ENCODE data around the gene BACE2.

The BACE2 gene

DNA sequence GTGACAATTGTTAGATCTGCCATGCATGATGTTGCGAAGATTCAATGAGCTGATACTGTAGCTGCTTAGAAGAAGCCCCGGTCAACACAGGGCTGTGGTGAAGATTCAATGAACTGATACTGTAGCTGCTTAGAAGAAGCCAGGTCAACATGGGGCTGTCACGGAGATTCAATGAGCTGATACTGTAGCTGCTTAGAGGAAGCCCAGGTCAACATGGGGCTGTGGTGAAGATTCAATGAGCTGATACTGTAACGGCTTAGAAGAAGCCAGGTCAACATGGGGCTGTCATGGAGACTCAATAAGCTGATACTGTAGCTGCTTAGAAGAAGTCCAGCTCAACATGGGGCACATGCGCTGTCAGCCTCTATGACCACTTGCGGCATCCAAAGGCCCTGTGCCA, 18.8 kb upstream of the BACE2 start:
- DNase-seq = no peak

DNA sequence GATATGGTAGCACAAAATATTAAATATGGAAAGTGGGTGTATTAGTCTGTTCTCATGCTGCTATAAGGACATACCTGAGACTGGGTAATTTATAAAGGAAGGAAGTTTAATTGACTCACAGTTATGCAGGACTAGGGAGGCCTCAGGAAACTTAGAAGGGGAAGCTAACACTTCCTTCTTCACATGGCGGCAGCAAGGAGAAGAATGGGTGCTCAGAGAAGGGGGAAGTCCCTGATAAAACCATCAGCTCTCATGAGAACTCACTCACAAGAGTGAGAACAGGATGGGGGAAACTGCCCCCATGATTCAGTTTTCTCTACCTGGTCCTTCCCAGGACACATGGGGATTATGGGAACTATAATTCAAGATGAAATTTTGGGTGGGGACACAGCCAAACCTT, 15.8 kb upstream of the BACE2 start:
- no peak for DNase-seq

DNA sequence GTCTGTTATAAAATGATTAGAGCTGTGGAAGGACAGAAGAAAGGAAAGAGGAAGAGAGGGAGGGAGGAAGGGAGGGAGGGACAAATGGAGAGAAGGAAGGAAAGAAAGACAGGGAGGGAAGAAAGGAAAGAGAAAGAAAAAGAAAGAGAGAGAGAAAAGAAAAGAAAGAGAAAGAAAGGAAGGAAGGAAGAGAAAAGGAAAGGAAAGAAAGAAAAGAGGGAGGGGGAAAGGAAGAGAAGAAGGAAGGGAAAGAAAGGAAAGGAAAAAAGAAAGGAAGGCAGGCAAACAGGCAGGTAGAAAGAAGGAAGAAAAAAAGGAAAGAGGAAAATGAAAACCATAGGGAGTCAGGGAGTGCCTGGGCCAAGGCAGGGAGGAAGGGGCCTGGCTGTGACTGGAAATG, 14.5 kb upstream of the BACE2 start:
- DNase-seq = no peak

DNA sequence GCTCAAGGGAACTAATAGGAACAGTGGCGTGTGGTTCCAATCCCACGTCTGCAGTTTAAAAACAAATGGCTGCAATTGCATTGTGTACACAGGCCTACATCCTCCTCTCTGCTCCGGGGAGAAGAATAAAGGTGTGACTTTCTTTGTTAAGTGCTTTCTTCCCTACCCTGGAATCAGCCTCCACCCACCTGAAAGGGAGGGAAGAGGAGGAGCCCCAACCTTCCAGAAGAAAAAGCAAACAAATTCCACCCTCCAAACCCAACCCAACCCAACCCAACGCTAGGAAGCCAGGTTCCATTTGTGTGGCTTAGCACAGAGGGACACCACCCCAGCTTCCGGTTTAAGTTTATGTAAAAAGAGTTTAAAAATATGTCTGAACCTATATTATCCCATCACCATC, 11.8 kb upstream of the BACE2 start:
- no peak for DNase-seq

DNA sequence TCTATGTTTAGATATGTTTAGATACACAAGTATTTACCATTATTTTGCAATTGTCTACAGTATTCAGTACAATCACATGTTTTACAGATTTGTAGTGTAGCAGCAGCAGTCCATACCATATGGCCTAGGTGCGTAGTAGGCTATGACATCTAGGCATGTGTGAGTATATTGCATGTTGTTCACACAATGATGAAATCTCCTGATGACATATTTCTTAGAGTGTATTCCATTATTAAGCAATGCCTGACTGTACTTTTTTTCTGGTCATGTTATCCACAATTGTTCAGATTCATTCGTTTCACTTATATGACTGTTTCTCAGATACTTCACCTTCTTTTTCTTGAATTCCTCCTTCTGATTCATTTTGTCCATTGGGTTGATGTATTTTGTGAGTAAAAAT, 9.9 kb upstream of the BACE2 start:
- DNase-seq = no peak

DNA sequence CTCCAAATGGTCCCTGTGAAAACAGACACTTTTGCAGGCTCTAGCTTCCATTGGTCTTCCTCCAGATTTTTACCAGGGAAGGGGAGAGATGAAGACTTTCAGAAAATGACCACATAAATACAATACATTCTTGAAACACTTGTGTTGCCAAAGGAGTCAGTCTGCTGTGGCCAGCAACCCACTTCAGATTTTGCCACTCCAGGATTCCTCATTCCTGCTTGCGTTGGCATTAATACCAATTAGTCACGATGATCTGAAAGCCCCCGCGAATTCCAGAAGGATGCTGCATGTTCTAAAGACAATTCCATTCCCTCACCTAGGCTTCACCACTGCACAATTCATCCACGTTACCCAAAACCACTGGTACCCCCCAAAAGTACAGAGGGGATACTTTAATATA, 7.9 kb upstream of the BACE2 start:
- no peak for DNase-seq

DNA sequence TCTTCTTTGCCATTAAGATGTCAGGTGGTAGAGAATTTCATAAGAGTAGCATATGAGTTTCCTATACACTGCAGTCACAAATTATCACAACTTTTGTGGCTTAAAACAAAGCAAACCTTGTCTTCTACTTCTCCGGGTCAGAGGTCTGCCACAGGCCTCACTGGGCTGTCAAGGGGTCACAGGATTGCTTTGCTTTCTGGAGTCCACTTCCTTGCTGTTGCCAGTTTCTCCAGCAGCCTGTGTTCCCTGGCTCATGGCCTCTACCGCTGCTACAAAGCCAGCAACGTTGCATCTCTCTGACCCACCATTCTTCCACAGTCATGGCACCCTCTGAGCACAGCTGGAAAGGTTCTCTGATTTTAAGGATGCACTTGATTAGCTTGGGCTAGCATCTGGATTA, 6.5 kb upstream of the BACE2 start:
- no peak for DNase-seq

DNA sequence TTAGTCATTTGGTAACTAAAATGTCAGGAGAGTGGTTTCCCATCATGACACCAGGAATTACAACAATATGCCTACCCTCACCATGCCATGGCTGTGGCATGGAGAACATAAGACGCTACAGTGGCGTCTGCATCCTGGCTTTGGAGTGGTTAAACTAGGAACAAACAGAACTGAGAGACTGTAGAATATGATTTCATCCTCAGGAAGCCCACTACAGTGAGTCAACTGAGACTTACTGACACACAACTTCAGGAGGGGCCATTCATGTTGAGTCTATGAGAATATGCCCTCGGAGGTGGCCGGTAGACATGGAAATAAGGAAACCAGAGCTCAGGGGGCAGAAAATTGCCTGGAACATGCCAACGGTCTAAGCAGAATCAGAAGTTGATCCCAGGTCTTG, 5.9 kb upstream of the BACE2 start:
- DNase-seq = no peak

DNA sequence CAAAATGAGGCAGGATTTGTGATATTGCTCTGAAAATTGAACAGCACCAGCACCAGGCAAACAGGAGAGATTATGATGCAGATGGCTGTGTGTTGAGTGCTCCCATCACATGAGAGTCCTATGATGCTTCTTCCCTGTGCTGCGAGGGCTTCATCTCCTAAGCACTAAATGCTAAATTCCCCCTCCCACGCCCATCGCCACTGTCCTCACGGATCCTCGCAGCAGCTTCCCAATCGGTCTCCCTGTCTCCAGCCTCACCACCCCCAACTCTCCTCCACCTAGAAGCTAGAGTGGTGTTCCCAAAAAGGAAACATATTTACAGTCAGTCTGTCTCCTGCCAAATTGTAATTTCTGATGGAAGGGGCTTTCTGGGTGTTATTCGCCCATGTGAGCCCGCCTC, 4.9 kb upstream of the BACE2 start:
- DNase-seq = no peak

DNA sequence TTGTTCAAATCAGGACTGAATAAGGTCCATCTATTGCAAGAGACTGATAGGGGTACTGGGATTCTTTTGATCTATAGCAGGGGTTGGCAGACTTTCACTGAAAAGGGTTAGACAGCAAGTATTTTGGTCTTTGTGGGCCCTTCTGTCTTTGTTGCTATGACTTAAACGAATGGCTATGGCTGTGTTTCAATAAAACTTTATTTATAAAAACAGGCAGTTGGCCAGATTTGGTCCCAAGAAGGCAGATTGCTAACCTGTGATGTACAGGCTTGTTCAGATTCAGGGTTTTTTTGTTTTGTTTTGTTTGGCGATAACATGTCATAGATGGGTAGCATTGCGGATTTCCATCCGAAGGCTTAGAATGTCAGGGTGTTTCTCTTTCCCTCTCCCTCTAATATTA, 3.9 kb upstream of the BACE2 start:
- no peak for DNase-seq

DNA sequence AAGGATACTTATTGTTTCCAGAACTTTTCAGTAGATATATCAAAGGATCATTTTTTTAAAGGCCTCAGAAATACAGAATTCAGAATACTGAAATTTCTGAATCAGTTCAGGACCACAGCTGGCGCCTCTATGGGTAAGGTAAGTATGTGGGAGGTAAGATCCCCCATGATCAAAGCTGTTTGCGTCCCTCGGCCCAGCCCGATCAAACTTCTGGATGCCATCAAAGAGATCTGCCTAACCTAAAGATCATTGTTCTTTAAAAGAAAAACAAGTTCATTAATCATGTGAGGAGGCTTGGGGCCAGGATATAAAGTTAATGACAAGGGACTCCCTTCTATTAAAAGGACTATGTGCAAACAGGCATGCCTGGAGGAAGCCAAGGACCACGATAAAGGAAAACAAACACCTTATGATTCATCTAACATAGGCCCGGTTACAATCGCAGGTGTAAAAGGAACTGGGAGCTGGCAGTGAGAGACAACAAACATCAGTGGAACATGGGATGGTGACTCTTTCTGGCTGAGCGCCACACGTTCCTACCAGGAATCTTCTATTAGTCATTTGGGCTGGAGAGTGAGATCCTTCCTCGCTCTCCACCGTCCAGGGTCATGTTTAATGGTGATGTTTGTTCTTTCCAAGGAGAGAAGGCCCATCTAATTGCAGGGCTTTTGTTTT, 2.8 kb upstream of the BACE2 start:
- no peak for DNase-seq

DNA sequence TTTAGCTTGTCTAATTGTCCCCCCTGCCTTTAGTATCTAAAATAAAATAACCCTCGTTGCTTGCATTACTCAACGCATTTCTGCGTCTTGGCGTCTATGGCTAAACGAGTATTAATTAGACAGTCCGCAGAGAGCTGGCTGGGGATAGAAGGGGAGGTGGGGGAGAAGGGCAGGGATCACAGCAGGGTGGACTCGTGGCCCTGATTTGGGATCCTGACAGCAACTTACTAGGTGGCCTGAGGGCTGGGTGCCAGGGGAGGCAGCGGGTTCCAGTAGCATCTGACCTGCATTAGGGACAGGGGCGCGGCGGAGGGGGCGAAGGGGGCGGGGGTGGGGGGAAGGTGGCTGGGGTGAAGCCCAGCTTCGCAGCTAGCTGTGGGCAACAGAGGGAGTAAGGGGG, 1.1 kb upstream of the BACE2 start:
- no peak for DNase-seq

DNA sequence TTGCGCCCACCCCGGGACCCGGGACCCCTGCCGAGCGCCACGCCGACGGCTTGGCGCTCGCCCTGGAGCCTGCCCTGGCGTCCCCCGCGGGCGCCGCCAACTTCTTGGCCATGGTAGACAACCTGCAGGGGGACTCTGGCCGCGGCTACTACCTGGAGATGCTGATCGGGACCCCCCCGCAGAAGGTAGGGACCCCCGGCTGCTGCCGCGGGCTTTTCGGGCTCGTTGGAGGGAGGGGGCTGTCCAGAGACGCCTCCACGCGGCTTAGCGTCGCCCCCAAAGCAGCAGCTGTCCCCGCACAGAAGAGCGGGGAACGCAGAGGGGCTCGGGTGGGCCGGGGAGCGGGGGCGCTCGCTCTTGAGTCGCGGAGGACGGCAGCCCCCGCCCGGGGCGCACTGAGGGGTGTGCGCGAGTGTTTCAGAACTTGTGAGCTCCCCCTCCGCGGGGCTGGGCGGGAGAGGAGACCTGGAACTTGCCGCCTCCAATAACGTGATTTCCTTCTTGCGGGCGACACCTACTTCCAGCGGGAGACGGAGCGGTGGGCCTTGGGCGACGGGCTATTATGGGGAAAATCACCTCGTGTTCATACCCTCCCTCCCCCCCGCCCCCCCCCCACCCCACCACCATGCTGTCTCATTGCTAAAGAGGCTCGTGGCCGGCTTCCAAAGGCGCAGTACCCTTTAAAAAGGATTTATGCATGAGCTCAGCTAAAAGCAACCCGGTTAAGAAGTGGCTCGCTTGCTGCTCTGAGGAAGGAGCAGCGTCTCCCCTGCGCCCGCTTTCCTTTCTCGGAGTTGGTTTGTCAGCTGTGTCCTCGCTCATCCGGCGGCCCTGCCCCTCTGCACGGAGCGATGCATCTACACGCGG, 664 bp downstream of the BACE2 start:
- no peak for DNase-seq

DNA sequence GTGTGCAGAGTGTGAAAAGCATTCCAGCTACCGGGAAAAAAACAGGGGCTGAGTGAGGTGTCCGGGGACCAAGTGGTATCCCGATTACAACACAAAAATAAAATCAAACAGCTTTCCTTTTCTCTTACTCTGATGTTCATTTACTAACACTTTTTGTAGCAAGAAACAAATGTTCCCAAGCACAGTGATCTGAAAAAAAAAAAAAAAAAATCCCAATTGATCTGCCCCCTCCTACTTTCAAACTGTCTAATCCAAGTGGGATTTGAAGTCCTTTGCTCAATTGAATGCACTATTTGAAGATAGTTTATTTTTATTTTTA, 1.3 kb downstream of the BACE2 start:
- no peak for DNase-seq

DNA sequence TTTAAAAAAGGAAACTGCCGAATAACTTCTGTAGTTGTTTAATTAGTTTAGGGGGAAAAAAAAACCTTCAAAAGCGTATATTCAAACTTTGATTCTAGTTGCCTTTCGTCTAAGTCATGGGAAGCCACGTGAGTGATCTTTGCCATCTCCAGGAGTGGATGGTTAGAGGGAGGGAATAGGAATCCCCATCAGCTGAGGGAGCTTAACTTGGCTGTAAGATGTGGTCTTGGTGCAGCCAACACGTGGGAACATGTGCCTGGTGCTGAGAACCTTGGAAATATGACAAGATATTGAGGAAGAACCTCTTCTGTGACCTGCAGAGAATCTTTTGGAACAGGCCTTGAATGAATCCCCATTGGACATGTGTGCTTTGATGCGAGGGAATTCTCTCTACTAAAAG, 1.7 kb downstream of the BACE2 start:
- DNase-seq = no peak

DNA sequence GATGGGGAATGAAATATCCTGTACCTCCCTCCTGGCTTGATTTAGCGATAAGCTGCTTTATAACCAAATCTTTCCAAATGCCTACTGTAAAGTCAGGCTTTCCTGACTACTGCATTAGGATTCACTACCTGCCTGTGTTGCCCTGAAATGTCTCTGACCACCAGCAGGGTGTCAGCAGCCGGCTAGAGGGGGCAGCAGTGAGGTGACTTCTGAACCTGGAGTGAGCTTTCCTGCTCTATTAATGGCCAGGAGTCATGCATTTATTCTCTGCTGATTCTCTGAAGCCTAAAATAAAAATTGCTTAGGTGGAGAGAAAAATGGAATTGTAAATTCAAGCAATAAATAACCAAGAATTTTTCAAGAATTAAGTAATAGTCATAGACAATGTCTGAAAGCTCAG, 2.5 kb downstream of the BACE2 start:
- DNase-seq = no peak

DNA sequence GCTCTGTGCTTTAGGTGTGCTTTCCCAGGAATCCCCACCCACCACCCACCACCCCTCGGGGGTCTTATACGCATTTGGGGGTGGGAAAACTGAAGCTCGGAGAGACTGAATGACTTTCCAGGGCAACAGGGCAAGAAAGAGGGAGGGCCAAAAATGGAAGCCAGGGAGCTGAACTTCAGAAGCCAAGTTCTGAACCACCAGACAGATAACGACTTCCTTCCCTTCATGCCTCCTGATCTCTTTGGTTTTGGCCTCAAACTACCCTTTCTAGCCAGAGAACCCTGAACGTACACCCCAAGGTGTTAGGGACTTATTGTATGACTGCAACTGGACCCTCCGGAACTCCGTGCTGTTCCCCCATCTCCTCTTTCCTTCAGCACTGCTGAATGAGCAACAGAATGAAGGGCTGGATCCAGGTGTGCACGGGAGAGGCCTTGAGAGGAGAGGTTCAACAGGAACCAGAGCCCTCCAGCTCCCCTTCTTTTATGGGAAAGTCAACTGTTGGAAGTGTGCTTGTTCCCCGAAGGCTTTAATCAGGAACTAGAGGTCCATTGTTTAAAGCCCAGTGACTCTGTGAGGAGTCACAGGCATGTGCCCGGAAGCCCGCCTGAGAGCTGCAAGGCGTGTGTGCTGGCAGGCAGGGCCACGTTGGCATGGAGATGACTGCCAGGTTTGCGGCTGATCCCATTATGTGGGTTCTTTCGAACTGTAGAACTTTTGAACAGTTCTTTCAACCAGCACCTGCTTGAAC, 3.1 kb downstream of the BACE2 start:
- DNase-seq = no peak

DNA sequence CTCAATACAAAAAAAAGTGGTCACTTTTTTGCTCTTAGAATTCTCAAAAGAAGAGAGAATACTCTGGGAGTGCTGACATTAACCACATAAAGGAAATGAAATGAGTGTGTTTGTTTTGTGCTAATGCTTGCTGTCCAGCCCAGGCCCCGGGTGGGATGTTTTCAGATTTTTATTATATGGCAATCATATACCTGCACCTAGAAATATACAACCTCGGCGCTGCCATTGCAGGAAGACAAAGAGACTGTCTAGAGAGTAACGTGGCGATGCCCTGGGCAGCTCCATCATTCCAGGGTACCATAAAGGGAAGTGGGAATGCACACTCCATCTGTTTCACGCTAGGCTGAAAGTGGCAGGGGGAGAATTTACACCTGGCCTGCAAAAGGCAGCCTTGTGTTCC, 7.1 kb downstream of the BACE2 start:
- no peak for DNase-seq

DNA sequence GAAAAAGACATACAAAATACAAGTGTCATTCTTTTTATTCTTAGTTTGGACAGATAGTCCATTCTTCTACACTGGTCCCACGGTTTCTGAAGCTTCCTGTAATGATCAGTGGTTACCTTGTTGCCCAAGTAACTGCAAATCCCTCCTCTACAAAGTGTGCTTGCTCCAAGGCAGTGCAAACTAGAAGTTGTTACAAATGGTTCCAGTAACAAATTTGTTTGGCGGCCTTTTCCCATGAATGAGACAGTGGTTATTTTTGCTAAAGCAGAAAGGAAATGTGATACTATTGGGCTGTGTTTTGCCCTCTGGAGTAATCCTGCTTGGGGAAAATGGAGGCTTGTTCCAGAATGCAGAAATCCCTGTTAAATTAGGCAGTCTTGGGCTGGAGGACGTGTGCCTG, 8.9 kb downstream of the BACE2 start:
- DNase-seq = no peak

DNA sequence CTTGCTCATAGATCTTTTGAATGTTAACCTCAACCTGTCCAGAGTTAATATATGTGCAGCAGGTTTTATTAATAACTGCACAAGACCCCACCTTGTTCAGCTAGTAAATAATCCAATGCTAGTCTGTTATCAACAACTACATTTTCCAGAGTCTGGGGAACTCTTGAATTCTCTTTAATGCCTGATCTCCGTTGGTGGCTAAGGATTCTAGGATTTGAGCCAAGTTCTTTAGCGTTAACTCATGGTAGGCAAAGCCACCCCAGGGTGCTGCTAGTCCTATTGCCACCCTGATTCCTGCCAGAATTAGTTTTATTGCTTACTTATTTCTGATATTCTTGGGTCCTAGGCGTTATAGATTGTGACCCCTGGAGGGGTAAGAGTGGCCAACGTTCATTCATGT, 12.8 kb downstream of the BACE2 start:
- DNase-seq = no peak

DNA sequence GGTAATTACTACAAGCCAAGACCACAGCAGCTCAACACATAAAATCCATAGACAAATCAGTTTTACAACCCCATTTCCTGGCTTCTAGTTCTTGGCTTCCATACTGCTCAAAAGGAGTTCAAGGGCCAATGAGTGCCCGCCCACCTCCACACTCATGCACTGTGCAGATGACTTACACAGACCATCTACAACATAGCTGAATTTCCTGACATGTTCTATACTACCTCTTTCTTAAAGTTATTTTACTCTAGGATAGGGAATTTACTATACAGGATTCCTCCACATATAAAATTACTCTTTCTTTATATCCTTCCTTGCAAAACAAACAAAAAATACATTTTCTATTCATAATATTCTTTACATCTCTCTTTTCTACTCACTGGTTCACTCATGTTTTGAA, 14.6 kb downstream of the BACE2 start:
- no peak for DNase-seq

DNA sequence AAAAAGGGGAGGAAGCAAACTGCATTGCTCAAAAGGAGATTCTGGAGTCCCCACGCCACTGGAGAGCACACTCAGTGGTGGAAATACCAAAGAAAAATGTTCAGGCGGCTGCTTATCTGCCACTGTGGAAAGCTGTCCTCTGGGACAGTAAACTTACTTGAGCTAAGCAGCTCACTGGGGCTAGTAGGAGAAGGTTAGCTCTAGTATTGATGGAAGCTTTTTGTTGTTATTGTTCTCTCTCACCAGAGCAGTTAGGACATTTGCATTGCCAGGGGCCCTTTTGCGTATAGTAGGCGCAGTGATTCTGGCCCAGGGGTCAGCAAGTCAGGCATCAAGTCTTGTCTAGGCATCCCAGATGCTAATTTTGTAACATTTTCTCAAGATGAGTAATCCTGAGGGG, 15.6 kb downstream of the BACE2 start:
- no peak for DNase-seq

DNA sequence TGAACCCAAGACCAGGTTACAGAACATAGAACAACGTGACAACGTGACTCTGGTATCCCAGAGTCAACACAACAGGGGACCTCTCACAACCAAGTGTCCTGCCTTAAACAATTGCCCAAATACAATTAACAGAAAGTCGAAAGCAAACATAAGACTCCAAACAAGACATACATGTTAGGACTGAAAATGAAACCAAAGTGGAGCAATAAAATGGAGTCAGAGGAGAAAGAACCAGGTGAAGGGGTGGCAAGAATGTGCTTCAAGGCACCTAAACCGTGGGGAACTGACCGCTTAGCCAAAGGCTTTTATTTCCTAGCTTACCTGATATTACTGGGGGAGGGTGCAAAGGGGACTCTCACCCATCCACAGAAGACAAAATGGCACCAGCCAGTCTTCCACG, 17.8 kb downstream of the BACE2 start:
- no peak for DNase-seq
